HCT116 (cell line): ENCODE data around the gene FOXN1.

ENCODE experiments used
- EZH2 ChIP-seq: fragments of 200-600 bp; sonication (generic); IDR thresholded peaks from 2 replicates; pipeline ENCODE4 v1.6.1; 2017; ENCODE audit warnings: antibody characterized with exemption, mixed run types
- JUND ChIP-seq: IDR thresholded peaks from 2 replicates; pipeline ENCODE4 v1.6.1; 2012
- POLR2A ChIP-seq: IDR thresholded peaks from 2 replicates; pipeline ENCODE4 v1.7.0; 2011; ENCODE audit warnings: borderline replicate concordance; ENCODE audit not compliant: insufficient read depth, insufficient read length; ENCODE audit errors: extremely low read depth
- SIN3A ChIP-seq: IDR thresholded peaks from 2 replicates; pipeline ENCODE4 v1.6.1; 2012; ENCODE audit warnings: low read depth
- YY1 ChIP-seq: IDR thresholded peaks from 2 replicates; pipeline ENCODE4 v1.6.1; 2011; ENCODE audit warnings: low read length, low read depth, moderate library complexity, mild to moderate bottlenecking; ENCODE audit not compliant: insufficient replicate concordance; ENCODE audit errors: extremely low read depth
- TF ChIP-seq, protein P1 (sequence below), 3 experiments: fragments of 200-600 bp in 1 of 3; sonication (generic) in 1 of 3; IDR thresholded peaks in 2 of 3; conservative IDR thresholded peaks in 1 of 3; 2 replicates each; pipeline ENCODE4 v1.5.1; 2012 to 2017; ENCODE audit warnings: low read depth in 2 of 3, low read length in 2 of 3, antibody characterized with exemption in 1 of 3, borderline replicate concordance in 1 of 3, control low read depth in 1 of 3, mild to moderate bottlenecking in 1 of 3, mixed read lengths in 1 of 3, mixed run types in 1 of 3, moderate library complexity in 1 of 3; ENCODE audit not compliant: insufficient read depth in 1 of 3

GRCh38 chr17:28477928-28478327 is 28.2 kb upstream of the FOXN1 start:
- no peak for TF ChIP-seq POLR2A
- TF ChIP-seq, protein P1, sequence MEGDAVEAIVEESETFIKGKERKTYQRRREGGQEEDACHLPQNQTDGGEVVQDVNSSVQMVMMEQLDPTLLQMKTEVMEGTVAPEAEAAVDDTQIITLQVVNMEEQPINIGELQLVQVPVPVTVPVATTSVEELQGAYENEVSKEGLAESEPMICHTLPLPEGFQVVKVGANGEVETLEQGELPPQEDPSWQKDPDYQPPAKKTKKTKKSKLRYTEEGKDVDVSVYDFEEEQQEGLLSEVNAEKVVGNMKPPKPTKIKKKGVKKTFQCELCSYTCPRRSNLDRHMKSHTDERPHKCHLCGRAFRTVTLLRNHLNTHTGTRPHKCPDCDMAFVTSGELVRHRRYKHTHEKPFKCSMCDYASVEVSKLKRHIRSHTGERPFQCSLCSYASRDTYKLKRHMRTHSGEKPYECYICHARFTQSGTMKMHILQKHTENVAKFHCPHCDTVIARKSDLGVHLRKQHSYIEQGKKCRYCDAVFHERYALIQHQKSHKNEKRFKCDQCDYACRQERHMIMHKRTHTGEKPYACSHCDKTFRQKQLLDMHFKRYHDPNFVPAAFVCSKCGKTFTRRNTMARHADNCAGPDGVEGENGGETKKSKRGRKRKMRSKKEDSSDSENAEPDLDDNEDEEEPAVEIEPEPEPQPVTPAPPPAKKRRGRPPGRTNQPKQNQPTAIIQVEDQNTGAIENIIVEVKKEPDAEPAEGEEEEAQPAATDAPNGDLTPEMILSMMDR (IDR thresholded peaks at IDR 0.05 in 2 of 3, conservative IDR thresholded peaks at IDR 0.05 in 1 of 3; ENCODE audit: borderline replicate concordance in 1 of 3, insufficient read depth in 1 of 3, low read depth in 2 of 3, low read length in 2 of 3): no peak
- no peak for TF ChIP-seq EZH2
- no peak for TF ChIP-seq JUND
- TF ChIP-seq SIN3A: no peak
- TF ChIP-seq YY1: no peak
